HG03558 (cell line): ENCODE measurements around the gene CCL21.

Experiments
- ATAC-seq: cut with Tn5 transposase; IDR thresholded peaks from one replicate; pipeline ENCODE4 v1.9.1; 2021; ENCODE audit warnings: moderate number of reproducible peaks; ENCODE audit not compliant: unreplicated experiment; ENCODE audit errors: extremely low read depth

Gene CCL21

DNA sequence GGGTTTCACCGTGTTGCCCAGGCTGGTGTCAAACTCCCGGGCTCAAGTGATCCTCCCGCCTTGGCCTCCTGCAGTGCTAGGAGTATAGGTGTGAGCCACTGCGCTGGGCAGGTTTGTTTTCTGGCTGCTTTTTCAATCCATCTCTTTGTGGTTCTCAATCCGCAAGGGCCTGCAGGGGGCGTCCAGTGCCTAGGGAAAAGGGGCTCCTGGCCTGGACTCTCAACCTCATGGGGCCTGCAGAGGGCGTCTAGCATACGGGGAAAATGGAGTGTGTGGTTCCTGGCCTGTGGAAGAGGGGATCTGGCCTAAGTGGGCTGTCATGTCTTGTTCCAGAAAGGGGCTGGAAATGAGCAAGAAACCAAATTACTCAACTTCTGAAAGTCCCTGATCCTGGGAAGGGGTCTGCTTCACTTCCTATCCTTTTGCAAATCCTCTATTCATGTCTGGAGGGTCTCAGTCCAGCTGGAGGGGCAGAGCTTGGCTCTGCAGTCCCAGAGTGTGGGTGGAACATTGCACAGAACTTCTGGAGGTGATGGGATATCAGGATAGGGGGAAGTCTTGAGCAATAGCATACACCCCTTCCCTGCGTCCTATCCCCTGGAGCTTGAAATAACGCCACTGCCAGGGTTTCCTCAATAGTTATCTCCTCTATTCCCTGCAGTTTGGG, 34.8 kb downstream of the CCL21 start:
- ATAC-seq, result no peak

DNA sequence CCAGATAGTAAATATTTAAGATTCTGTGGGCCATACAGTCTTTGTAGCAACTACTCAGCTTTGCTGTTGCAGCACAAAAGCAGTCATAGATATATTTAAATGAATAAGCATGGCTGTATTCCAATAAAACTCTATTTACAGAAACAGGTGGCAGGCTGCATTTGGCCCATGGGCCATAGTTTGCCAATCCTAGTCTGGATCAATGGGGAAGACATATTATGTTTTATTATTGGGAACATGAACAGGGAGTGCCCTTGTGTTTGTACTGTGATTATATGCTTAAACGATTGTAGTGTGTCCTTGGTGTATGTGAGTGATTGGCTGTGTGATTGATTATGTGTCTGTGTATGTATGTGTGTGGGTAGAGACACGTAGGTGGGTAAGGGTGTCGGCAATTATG, 35.5 kb downstream of the CCL21 start:
- no peak for ATAC-seq

DNA sequence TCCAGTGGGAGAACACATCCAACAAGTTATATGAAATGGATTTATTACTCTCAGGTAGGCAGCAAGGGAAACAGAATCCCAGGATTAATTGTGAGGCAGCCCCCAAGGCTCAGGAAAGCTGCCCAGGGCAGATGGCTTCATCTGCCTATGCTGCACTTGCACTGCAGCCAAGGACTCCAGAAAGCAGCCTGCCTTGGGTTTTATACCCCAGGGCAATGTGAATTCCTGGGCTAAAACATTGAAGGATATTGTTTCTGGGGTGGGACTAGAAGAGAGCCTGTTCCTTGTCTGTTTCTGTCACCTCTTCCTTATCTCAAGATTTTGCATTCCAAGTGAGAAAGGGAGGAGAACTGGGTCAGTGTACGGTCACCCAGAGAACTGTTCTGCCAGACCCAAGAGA, 38.6 kb downstream of the CCL21 start:
- no peak for ATAC-seq

DNA sequence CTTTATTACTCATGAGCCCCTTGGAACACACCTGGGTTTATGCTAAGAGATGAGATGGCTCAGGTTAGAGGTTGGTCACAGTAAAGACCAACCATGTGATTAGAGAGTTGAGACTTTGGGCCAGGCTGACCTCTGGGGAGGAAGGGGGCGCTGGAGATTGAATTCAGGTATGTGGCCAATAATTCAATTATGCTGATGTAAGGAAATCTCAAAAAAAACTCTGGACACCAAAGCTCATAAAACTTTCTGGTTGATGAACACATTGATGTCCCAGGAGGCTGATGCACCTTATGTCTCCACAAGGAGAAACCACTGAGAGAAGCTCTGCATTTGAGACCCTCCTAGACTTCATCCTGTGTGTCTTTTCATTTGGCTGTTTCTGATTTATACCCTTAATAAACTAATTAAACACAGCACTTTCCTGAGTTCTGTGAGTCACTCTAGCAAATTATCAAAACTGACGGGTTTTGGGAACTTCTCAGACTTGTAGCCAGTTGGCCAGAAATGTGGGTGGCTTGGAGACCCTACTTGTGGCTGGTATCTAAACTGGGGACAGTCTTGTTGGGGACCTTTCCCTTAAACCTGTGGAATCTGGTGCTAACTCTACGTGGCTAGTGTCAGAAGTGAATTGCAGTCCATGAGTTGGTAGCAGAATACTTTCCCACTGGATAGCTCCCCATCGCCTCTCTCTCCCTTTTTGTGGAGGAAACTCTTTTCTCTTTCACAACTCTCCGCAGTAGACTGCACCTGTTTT, 40.0 kb downstream of the CCL21 start:
- no peak for ATAC-seq

DNA sequence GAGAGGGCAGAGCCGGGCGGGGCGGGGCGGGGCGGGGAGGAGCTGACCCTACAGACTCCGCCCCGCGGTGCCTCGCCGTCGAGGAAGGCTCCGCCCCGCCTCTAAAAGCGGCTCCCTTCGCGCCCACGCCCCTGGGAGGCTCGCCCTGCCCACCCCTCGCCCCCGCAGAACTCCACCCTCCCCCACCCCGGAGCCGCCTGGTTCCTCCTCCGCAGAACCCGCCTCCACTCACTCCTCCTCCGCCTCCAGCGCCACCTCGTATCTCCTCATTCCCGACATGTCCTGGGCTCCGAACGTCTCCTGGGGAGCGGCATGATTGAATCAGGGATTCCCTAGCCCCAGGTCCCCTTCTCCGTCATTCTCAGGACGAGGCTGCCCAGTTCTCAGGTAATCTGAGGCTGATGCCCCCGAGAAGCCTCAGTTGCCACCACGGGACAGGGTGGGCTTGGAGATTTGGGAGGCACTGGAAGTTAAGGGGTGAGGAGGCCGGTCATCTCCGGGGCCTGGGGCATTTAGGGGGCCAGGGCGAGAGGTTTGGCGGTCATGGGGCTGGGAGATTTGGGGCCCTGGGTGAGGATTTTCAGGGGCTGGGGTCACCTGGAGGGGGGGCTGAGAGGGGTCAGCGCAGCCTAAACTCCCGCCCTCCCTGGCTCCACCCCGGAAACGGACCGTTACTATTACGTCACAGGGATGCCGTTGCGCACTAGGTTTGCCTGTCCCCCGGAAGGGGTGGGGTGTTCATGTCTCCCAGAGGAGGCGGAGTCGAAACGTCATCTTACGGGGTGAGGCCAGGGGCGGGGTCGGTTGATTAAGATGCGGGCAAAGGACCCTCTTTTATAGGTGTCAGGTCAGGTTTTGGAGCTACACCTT, 44.3 kb downstream of the CCL21 start:
- ATAC-seq, result no peak

DNA sequence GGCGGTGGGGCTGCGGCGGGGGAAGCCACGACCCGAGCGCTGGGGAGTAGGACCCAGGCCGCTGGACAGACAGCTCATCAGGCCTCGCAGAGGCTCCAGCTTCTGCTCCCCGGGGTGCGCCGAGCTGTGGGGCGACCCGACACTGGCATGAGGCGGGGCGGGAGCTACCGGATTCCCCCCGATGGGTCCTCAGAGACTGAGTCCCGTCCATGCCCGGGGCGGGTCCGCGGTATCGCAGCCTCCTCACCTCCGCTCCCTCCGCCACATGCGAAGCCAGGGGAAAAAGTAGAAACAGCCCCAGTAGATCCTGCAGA, 44.9 kb downstream of the CCL21 start:
- no peak for ATAC-seq

DNA sequence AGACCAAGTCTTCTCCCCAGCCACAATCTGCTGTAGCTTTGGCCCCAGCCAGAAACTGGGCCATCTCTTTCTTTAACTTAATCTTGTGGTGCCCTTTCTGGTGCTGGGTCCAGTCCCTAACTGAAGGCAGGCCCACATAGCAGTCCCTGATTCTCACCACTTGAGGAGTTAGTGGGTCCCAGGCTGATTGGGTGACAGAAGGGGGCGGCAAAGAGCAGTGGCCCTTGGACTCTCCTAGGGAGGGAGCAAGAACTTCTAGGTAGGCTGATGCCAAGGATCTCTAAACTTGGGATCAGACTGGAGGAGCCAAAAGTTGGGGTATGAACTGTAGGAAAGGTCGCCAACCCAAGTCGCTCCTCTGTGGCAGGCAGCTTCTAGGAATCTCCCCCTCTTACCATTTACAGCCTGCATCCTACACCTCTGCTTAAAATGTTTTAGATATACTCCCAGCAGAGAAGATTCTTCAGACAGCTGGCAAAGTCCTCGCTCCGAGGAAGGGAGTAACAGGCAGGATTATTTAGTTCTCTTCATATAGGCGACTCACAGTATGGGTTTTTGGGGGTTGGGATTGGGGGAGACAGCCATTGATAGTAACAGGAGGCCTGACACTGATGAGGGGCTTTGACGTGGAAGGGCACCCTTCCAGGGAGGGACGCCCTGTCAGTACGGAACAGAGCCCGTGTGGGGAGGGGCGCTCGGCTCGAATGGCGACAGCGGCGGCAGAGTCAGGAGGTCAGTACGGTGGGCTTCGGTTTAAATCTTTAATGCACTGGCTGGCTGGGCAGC, 45.5 kb downstream of the CCL21 start:
- ATAC-seq, result no peak

DNA sequence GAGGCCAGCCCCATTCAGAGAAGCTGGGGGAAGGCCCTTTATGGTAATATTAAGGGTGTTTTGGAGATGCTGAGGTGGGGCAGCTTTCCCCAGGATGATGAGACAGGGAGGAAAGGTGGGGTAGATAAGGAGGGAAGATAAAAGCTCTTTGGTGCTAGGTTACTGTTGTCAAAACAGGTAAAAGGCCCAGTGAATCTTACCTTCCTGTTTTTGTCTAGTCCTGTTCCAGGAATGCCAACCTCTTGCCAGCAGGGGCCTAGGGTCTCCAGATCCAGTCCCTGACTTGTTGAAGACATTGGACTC, 46.7 kb downstream of the CCL21 start:
- ATAC-seq, result no peak

DNA sequence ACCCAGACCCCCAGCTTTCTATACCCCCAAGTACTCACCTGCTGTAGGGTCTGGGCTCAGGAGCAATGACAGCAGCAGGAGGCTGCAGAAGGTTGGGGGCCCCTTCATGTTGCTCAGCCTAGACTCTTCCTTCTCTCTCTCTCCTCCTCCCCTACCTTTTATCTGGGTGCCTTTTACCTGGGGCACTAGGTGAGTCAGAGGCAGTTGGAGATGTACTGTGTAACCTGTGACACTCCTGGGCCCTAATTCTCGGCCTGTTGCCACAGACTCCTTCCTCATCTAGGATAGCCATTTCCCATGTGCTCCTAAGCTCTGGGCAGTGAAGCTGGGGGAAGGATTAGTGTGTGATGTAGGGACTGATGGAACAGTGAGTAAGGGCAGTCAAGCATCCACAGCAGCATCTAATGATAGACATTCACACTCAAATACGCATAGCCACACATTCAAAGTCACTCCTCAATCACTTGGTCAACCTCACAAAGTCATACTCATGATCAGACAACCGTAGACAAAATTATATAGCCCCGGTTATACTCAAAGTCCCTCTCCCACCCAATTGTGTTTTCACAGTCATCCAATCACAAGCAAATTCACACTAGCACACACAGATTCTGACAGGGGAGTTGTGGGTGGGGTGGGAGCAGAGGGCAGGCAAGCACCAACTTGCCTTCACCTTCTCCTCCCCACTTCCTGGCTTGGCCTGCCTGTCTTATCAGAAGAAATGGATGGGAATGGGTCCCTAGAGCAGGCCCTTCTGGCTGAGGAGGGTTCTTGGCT, 47.2 kb downstream of the CCL21 start, which contains the start of gene CCL27:
Gene CCL27 (minus strand): TSS at position 132 of the 777 bp plus-strand sequence. CDS start 24 bp downstream, at position 108.
- ATAC-seq, result no peak

DNA sequence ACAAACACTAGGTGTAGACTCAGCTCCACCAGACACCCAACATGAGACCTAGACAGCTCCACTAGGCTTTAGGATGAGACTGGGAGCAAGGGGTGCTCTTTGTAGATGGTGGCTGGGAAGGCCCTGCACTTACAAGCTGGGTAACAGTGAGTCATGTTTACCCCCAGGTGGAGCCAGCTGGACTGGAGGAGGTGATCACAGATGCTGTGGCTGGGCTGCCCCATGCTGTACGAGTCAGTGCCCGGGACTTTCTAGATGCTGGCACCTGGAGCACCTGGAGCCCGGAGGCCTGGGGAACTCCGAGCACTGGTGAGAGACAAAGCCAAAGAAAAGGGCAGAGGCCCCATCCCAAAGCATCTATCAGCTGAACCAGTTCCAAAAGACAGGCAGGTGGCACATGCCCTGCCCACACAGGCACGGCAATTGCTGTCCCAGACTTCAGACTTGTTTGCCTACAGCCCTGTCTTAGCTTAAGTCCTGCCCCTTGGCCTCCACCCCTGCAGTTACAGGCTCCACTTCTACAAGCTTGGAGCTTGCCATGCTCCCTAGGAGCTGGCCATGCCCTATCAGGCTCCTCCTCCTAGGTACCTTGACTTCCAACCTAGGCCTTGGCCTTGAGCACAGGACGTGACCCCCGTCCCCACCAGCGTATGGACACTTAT, 50.2 kb downstream of the CCL21 start:
- no peak for ATAC-seq
